ENCODE measurements around the gene AVPR2.

GRCh38 chrX:153913701-153914100, 9.2 kb downstream of the AVPR2 start:
- TF ChIP-seq GATA3 (IDR thresholded peaks at IDR 0.05; ENCODE audit: low read depth, low read length) (no peak), GATA2 (IDR thresholded peaks at IDR 0.05; ENCODE audit: low read depth, low read length) (no peak)
